ENCODE results near the gene NGEF.

Gene NGEF

GRCh38 chr2:233002829-233003657, 10.0 kb downstream of the NGEF start:
- no peak overlapping the region for H3K4me2 ChIP-seq (ENCODE audit: low read depth, low read length, poor library complexity, severe bottlenecking)
- H4K20me1 ChIP-seq (ENCODE audit: low read depth, low read length): no peaks in the 10 kb centered on the region
- H3K27me3 ChIP-seq (ENCODE audit: low read length): no peaks in the 10 kb centered on the region
- H3K9ac ChIP-seq (ENCODE audit: low read length): no peak overlapping the region
- H3K79me2 ChIP-seq (ENCODE audit: insufficient read depth, low read length): no peaks in the 10 kb centered on the region
- no peak overlapping the region for H3K27ac ChIP-seq (ENCODE audit: low read depth, low read length)
- no peak overlapping the region for H2AFZ ChIP-seq (ENCODE audit: low read depth, low read length, severe bottlenecking)
- no peaks in the 10 kb centered on the region for H3K9me2 ChIP-seq (replicated peaks; ENCODE audit: insufficient read depth, low read length)
- no peaks in the 10 kb centered on the region for H3K36me3 ChIP-seq (ENCODE audit: low read length)
- no peaks in the 10 kb centered on the region for H3K9me3 ChIP-seq (ENCODE audit: insufficient read depth, low read length)
- H3F3A ChIP-seq (ENCODE audit: insufficient read depth): no peaks in the 10 kb centered on the region
- no peak overlapping the region for H3K4me3 ChIP-seq (ENCODE audit: insufficient read depth, low read length, poor library complexity, severe bottlenecking)
- TF ChIP-seq CTCF (IDR thresholded peaks at IDR 0.05; ENCODE audit: insufficient read depth, low read length, poor library complexity, severe bottlenecking) (no peak), EZH2phosphoT487 (conservative IDR thresholded peaks at IDR 0.05; ENCODE audit: low read length) (no peak)

- H3K36me3 ChIP-seq (ENCODE audit: low read length): no peaks in the 10 kb centered on the region
- no peaks in the 10 kb centered on the region for H3F3A ChIP-seq (ENCODE audit: insufficient read depth)
- H3K9ac ChIP-seq (ENCODE audit: low read length): no peak overlapping the region
- H3K79me2 ChIP-seq (ENCODE audit: insufficient read depth, low read length): no peaks in the 10 kb centered on the region
- H2AFZ ChIP-seq (ENCODE audit: low read depth, low read length, severe bottlenecking): no peak overlapping the region
- no peak for TF ChIP-seq EZH2phosphoT487 (conservative IDR thresholded peaks at IDR 0.05; ENCODE audit: low read length)
- TF ChIP-seq CTCF (IDR thresholded peaks at IDR 0.05; ENCODE audit: insufficient read depth, low read length, poor library complexity, severe bottlenecking): no peak
- no peaks in the 10 kb centered on the region for H4K20me1 ChIP-seq (ENCODE audit: low read depth, low read length)
- no peaks in the 10 kb centered on the region for H3K27me3 ChIP-seq (ENCODE audit: low read length)
- no peak overlapping the region for H3K27ac ChIP-seq (ENCODE audit: low read depth, low read length)
- no peaks in the 10 kb centered on the region for H3K9me3 ChIP-seq (ENCODE audit: insufficient read depth, low read length)
- H3K9me2 ChIP-seq (replicated peaks; ENCODE audit: insufficient read depth, low read length): no peaks in the 10 kb centered on the region
- no peak overlapping the region for H3K4me2 ChIP-seq (ENCODE audit: low read depth, low read length, poor library complexity, severe bottlenecking)
- no peak overlapping the region for H3K4me3 ChIP-seq (ENCODE audit: insufficient read depth, low read length, poor library complexity, severe bottlenecking)
Measured at GRCh38 chr2:233000886-233001750, 11.9 kb downstream of the NGEF start.

GRCh38 chr2:232999354-232999753, 13.7 kb downstream of the NGEF start:
- Histone ChIP-seq H3K79me2 (ENCODE audit: insufficient read depth, low read length) (no peaks in the 10 kb centered on the region), H2AFZ (ENCODE audit: low read depth, low read length, severe bottlenecking) (no peak overlapping the region), H3K27me3 (ENCODE audit: low read length) (no peaks in the 10 kb centered on the region), H3K36me3 (ENCODE audit: low read length) (no peaks in the 10 kb centered on the region), H4K20me1 (ENCODE audit: low read depth, low read length) (no peaks in the 10 kb centered on the region), H3K9ac (ENCODE audit: low read length) (no peak overlapping the region), H3K9me2 (replicated peaks; ENCODE audit: insufficient read depth, low read length) (no peaks in the 10 kb centered on the region), H3K27ac (ENCODE audit: low read depth, low read length) (no peak overlapping the region), H3K4me2 (ENCODE audit: low read depth, low read length, poor library complexity, severe bottlenecking) (no peak overlapping the region), H3K4me3 (ENCODE audit: insufficient read depth, low read length, poor library complexity, severe bottlenecking) (no peak overlapping the region), H3F3A (ENCODE audit: insufficient read depth) (no peaks in the 10 kb centered on the region), H3K9me3 (ENCODE audit: insufficient read depth, low read length) (no peaks in the 10 kb centered on the region)
- no peak for TF ChIP-seq CTCF (IDR thresholded peaks at IDR 0.05; ENCODE audit: insufficient read depth, low read length, poor library complexity, severe bottlenecking)

All from SU-DHL-6 (cell line).